H9 (cell line): ENCODE results near the gene CES5A. TPM values are rescaled to one million over a fixed set of nuclear protein-coding genes. Genes with fewer than 3 reads are reported as not detected.

Experiments used
- DNase-seq: peaks from one replicate; pipeline ENCODE4 v3.0.0-alpha.2; 2017
- H2AFZ ChIP-seq: one replicate; pipeline ENCODE4 v1.6.1; 2013; ENCODE audit warnings: mild to moderate bottlenecking, low read length, control low read depth, moderate library complexity
- H2AK5ac ChIP-seq: 2 replicates; pipeline ENCODE4 v1.6.1; 2013; ENCODE audit warnings: low read length, control low read depth, mixed read lengths; ENCODE audit not compliant: insufficient read length
- H2BK120ac ChIP-seq: one replicate; pipeline ENCODE4 v1.6.1; 2013; ENCODE audit warnings: low read depth, mild to moderate bottlenecking, low read length, control low read depth, inconsistent platforms; ENCODE audit not compliant: poor library complexity, severe bottlenecking
- H2BK12ac ChIP-seq: 2 replicates; pipeline ENCODE4 v1.6.1; 2013; ENCODE audit warnings: low read length, control low read depth, mixed read lengths, low read depth; ENCODE audit not compliant: insufficient read length
- H2BK15ac ChIP-seq: 2 replicates; pipeline ENCODE4 v1.6.1; 2013; ENCODE audit warnings: low read depth, low read length, control low read depth
- H2BK20ac ChIP-seq: one replicate; pipeline ENCODE4 v1.6.1; 2013; ENCODE audit warnings: low read depth, mild to moderate bottlenecking, low read length, control low read depth, inconsistent platforms; ENCODE audit not compliant: poor library complexity, severe bottlenecking
- H2BK5ac ChIP-seq: 2 replicates; pipeline ENCODE4 v1.6.1; 2013; ENCODE audit warnings: low read length, control low read depth, mixed read lengths; ENCODE audit not compliant: insufficient read length
- H3K14ac ChIP-seq: 2 replicates; pipeline ENCODE4 v1.6.1; 2013; ENCODE audit warnings: low read length, control low read depth; ENCODE audit not compliant: insufficient read depth
- H3K18ac ChIP-seq: 2 replicates; pipeline ENCODE4 v1.6.1; 2013; ENCODE audit warnings: low read depth, mild to moderate bottlenecking, mixed read lengths, low read length, control low read depth; ENCODE audit not compliant: insufficient read length
- H3K23ac ChIP-seq: 2 replicates; pipeline ENCODE4 v1.6.1; 2013; ENCODE audit warnings: low read length, control low read depth, mixed read lengths, low read depth; ENCODE audit not compliant: insufficient read length
- H3K23me2 ChIP-seq: 2 replicates; pipeline ENCODE4 v1.6.1; 2013; ENCODE audit warnings: low read depth, mild to moderate bottlenecking, mixed read lengths, low read length, control low read depth; ENCODE audit not compliant: insufficient read length, poor library complexity, severe bottlenecking
- H3K27ac ChIP-seq: 2 replicates; pipeline ENCODE4 v1.5.1; 2013; ENCODE audit warnings: low read length, control low read depth, mixed read lengths, low read depth; ENCODE audit not compliant: insufficient read length
- H3K27me3 ChIP-seq: 2 replicates; pipeline ENCODE4 v1.6.1; 2013; ENCODE audit warnings: low read length, control low read depth, inconsistent platforms; ENCODE audit not compliant: insufficient read depth
- H3K4ac ChIP-seq: 2 replicates; pipeline ENCODE4 v1.6.1; 2013; ENCODE audit warnings: low read depth, mild to moderate bottlenecking, control low read depth, inconsistent platforms, low read length, moderate library complexity
- H3K4me1 ChIP-seq: 2 replicates; pipeline ENCODE4 v1.6.1; 2013; ENCODE audit warnings: low read length, control low read depth, inconsistent platforms; ENCODE audit not compliant: insufficient read depth
- H3K4me2 ChIP-seq: 2 replicates; pipeline ENCODE4 v1.6.1; 2013; ENCODE audit warnings: low read length, control low read depth, mixed read lengths; ENCODE audit not compliant: insufficient read length, insufficient read depth
- H3K56ac ChIP-seq: 2 replicates; pipeline ENCODE4 v1.6.1; 2013; ENCODE audit warnings: low read depth, mild to moderate bottlenecking, mixed read lengths, low read length, control low read depth; ENCODE audit not compliant: insufficient read length
- H3K79me1 ChIP-seq: 2 replicates; pipeline ENCODE4 v1.6.1; 2013; ENCODE audit warnings: low read depth, mild to moderate bottlenecking, moderate library complexity, low read length, control low read depth, inconsistent platforms; ENCODE audit not compliant: insufficient read depth, poor library complexity, severe bottlenecking
- H3K79me2 ChIP-seq: 2 replicates; pipeline ENCODE4 v1.6.1; 2013; ENCODE audit warnings: low read length, control low read depth, inconsistent platforms; ENCODE audit not compliant: insufficient read depth
- H3K9ac ChIP-seq: 2 replicates; pipeline ENCODE4 v1.6.1; 2013; ENCODE audit warnings: low read length, control low read depth, mixed read lengths; ENCODE audit not compliant: insufficient read length; ENCODE audit errors: extremely low read depth
- H3K9me3 ChIP-seq: one replicate; pipeline ENCODE4 v1.6.1; 2013; ENCODE audit warnings: low read depth, low read length, inconsistent platforms; ENCODE audit not compliant: control insufficient read depth
- H3T11ph ChIP-seq: one replicate; pipeline ENCODE4 v1.6.1; 2013; ENCODE audit warnings: mild to moderate bottlenecking, low read length, control low read depth, inconsistent platforms
- H4K20me1 ChIP-seq: one replicate; pipeline ENCODE4 v1.6.1; 2013; ENCODE audit not compliant: control insufficient read depth, insufficient read length, insufficient read depth
- H4K5ac ChIP-seq: 2 replicates; pipeline ENCODE4 v1.6.1; 2013; ENCODE audit warnings: low read depth, mild to moderate bottlenecking, mixed read lengths, low read length, control low read depth; ENCODE audit not compliant: insufficient read length
- H4K8ac ChIP-seq: replicated peaks from 2 replicates; pipeline ENCODE4 v1.6.1; 2013; ENCODE audit warnings: low read length, control low read depth, mixed read lengths, low read depth; ENCODE audit not compliant: insufficient read length
- H4K91ac ChIP-seq: 2 replicates; pipeline ENCODE4 v1.6.1; 2013; ENCODE audit warnings: low read depth, mild to moderate bottlenecking, moderate library complexity, mixed read lengths, low read length, control low read depth; ENCODE audit not compliant: insufficient read length
- H3K27ac Mint-ChIP-seq, 3 experiments: 2 replicates in 2 of 3; 3 replicates in 1 of 3; pipeline ENCODE4 v1.8.0; 2020 to 2021; ENCODE audit warnings: mixed read lengths in 3 of 3, mild to moderate bottlenecking in 1 of 3, moderate library complexity in 1 of 3
- H3K27me3 Mint-ChIP-seq: 2 replicates; pipeline ENCODE4 v1.8.0; 2021; ENCODE audit warnings: low read depth, mild to moderate bottlenecking, moderate library complexity, mixed read lengths
- H3K36me3 Mint-ChIP-seq, 3 experiments: 2 replicates in 2 of 3; 3 replicates in 1 of 3; pipeline ENCODE4 v1.8.0; 2020 to 2021; ENCODE audit warnings: low read depth in 3 of 3, mixed read lengths in 3 of 3; ENCODE audit not compliant: insufficient read depth in 1 of 3
- H3K4me1 Mint-ChIP-seq, 2 experiments: 2 replicates each; pipeline ENCODE4 v1.8.0; 2020; ENCODE audit warnings: mixed read lengths in 2 of 2
- H3K4me3 Mint-ChIP-seq, 2 experiments: 2 replicates in 1 of 2; 3 replicates in 1 of 2; pipeline ENCODE4 v1.8.0; 2020 to 2021; ENCODE audit warnings: mild to moderate bottlenecking in 2 of 2, mixed read lengths in 2 of 2, moderate library complexity in 1 of 2
- H3K9me3 Mint-ChIP-seq, 2 experiments: 2 replicates in 1 of 2; 3 replicates in 1 of 2; pipeline ENCODE4 v1.8.0; 2020; ENCODE audit warnings: mild to moderate bottlenecking in 2 of 2, mixed read lengths in 2 of 2, moderate library complexity in 1 of 2
- WGBS: extraction: QIAGEN DNeasy Blood & Tissue Kit; methylation state at CpG from one replicate; pipeline ENCODE4 v1.1.7; 2013; ENCODE audit warnings: missing lambda C conversion rate, low lambda C conversion rate, mixed read lengths; ENCODE audit not compliant: insufficient read length; ENCODE audit errors: extremely low coverage; 5-methylcytosine and 5-hydroxymethylcytosine counted together
- total RNA-seq: library from RNA; stranded (reverse); gene quantifications from 2 replicates; pipeline ENCODE4 v1.2.1, GENCODE V29; 2021
- TF ChIP-seq, protein P1 (sequence below): fragments of 200-600 bp; sonication (generic); conservative IDR thresholded peaks from 3 replicates; pipeline ENCODE4 v1.8.0; 2021; ENCODE audit warnings: antibody characterized with exemption, mild to moderate bottlenecking

CES5A gene
- total RNA-seq, 1 experiment from 2014 or later: not detected

DNA sequence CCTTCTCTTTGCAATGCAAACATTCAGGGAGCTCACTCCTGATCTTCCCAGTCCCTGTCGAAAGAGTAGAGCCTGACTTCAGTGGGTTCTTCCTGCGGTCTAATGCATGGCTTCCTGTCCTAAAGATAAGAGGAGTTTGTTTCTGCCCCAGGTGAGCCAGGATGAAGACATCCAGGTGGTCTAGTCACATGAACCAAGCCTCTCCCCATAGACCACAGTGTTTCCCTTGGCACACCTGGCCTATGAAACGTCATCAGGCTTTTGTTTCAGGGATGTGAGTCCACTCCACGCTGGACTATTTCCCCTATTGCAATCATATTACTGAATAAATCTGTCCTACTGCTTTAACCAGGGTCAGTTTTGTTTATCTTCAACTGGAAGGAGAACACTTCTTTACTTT lies 63.4 kb downstream of the CES5A start:
- Histone ChIP-seq H3K4ac (no peak overlapping the region), H2BK20ac (no peak overlapping the region), H3K23me2 (no peaks in the 10 kb centered on the region), H2BK120ac (no peak overlapping the region), H3K23ac (no peak overlapping the region), H3K79me2 (no peaks in the 10 kb centered on the region), H4K20me1 (no peaks in the 10 kb centered on the region), H2AK5ac (no peak overlapping the region), H2BK15ac (no peak overlapping the region), H3K18ac (no peak overlapping the region), H4K5ac (no peak overlapping the region), H3T11ph (no peak overlapping the region), H2AFZ (no peak overlapping the region), H4K8ac (no peak overlapping the region), H3K14ac (no peak overlapping the region), H3K4me2 (no peak overlapping the region), H3K27ac (no peak overlapping the region), H3K4me1 (0 out of 2 replicates have a peak, but pooled peaks cover 2% of the 10 kb centered on the region), H3K27me3 (no peaks in the 10 kb centered on the region), H4K91ac (no peak overlapping the region), H3K9me3 (no peaks in the 10 kb centered on the region), H2BK12ac (no peak overlapping the region), H2BK5ac (no peak overlapping the region), H3K56ac (no peak overlapping the region), H3K9ac (no peak overlapping the region), H3K79me1 (no peaks in the 10 kb centered on the region)
- WGBS: no CpG with 5 or more reads among the region's 4 CpGs
- Mint-ChIP-seq H3K36me3 (no peaks in the 10 kb centered on the region), H3K27ac (no peak overlapping the region), H3K27me3 (peaks cover 50% of the 10 kb centered on the region), H3K4me1 (peaks cover 14 to 17% of the 10 kb centered on the region in 2 experiments), H3K4me3 (no peak overlapping the region), H3K9me3 (no peaks in the 10 kb centered on the region)
- TF ChIP-seq, protein P1, sequence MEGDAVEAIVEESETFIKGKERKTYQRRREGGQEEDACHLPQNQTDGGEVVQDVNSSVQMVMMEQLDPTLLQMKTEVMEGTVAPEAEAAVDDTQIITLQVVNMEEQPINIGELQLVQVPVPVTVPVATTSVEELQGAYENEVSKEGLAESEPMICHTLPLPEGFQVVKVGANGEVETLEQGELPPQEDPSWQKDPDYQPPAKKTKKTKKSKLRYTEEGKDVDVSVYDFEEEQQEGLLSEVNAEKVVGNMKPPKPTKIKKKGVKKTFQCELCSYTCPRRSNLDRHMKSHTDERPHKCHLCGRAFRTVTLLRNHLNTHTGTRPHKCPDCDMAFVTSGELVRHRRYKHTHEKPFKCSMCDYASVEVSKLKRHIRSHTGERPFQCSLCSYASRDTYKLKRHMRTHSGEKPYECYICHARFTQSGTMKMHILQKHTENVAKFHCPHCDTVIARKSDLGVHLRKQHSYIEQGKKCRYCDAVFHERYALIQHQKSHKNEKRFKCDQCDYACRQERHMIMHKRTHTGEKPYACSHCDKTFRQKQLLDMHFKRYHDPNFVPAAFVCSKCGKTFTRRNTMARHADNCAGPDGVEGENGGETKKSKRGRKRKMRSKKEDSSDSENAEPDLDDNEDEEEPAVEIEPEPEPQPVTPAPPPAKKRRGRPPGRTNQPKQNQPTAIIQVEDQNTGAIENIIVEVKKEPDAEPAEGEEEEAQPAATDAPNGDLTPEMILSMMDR: no peak
- no peak for DNase-seq
